Natural killer cell treated with Interleukin-12 subunit alpha and Interleukin-12 subunit beta and Interleukin-15 and Interleukin-18, amount 100 ng/mL, for 72 hours (primary cell): ENCODE measurements around the gene TMEM125. TPM values are rescaled to one million over a fixed set of nuclear protein-coding genes. Genes with fewer than 3 reads are reported as not detected.

Experiments
- ATAC-seq, 2 donors: fragments of 150-1000 bp; cut with Tn5 transposase in 1 of 2; sonication (Bioruptor Pico), chemical (Tn5 transposase) in 1 of 2; 2 replicates each; pipeline ENCODE4 v1.10.0; 2021
- DNase-seq: peaks from one replicate; pipeline ENCODE4 v3.0.0; 2022; ENCODE audit warnings: low spot score
- H3K27ac Mint-ChIP-seq, 2 donors: 1 replicate in 1 of 2; 2 replicates in 1 of 2; pipeline ENCODE4 v1.8.0; 2022; ENCODE audit warnings: mixed read lengths in 2 of 2, mild to moderate bottlenecking in 1 of 2, moderate library complexity in 1 of 2
- H3K27me3 Mint-ChIP-seq, 2 donors: 1 replicate in 1 of 2; 2 replicates in 1 of 2; pipeline ENCODE4 v1.8.0; 2022; ENCODE audit warnings: mixed read lengths in 2 of 2
- H3K36me3 Mint-ChIP-seq: one replicate; pipeline ENCODE4 v1.8.0; 2022; ENCODE audit warnings: mixed read lengths
- H3K4me1 Mint-ChIP-seq, 2 donors: 1 replicate in 1 of 2; 2 replicates in 1 of 2; pipeline ENCODE4 v1.8.0; 2022; ENCODE audit warnings: low read depth in 2 of 2, mixed read lengths in 2 of 2, mild to moderate bottlenecking in 1 of 2
- H3K4me3 Mint-ChIP-seq: one replicate; pipeline ENCODE4 v1.8.0; 2022; ENCODE audit warnings: mixed read lengths
- H3K9me3 Mint-ChIP-seq: 2 replicates; pipeline ENCODE4 v1.8.0; 2022; ENCODE audit warnings: mixed read lengths
- total RNA-seq, 2 donors: library from RNA; stranded (reverse); gene quantifications; one replicate each; pipeline ENCODE4 v1.2.3, GENCODE V29; 2022

Gene TMEM125
- total RNA-seq, 2 donors from 2014 or later = not detected

DNA sequence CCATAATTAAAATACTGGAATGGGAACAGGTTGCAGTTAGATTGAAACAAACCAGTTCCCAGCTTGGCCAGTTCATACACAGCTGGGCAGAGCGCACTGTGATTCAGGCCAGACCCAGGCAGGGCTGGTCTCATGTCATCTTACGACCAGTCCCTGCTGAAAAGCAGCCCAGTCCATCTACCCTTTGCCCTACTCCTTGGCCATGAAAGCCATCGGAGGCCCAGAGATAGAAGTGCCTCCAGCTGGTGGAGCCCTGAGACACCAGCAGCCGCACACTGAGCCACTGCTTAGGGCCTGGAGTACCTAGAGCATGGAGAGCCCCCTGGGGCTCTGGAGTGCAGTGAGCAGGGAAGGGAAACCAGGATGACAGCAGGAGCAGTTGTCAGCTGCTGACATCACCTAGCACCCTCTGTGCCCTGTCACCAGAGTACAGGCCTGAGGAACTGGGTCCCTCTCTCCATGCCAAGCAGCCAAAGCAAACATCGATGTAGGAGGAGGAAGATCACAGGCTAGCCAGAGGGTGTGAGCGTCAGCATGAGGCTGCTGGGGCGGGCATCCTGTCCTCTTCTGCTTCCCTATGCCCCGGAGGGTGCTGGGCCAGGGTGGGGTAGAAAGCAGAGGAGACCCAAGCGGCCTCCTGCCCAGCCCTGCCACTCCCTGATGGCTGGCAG lies 34.2 kb upstream of the TMEM125 start:
- no peaks in the 10 kb centered on the region for H3K36me3 Mint-ChIP-seq
- H3K9me3 Mint-ChIP-seq = no peaks in the 10 kb centered on the region
- DNase-seq (no peak), ATAC-seq (no peak)
- peaks cover 0 to 8% of the 10 kb centered on the region in 2 donors for H3K27me3 Mint-ChIP-seq
- no peak overlapping the region for H3K4me3 Mint-ChIP-seq
- H3K4me1 Mint-ChIP-seq = no peaks in the 10 kb centered on the region
- H3K27ac Mint-ChIP-seq = no peak overlapping the region

GRCh38 chr1:43237121-43237520 lies 32.7 kb upstream of the TMEM125 start:
- DNase-seq = no peak
- Mint-ChIP-seq H3K9me3 (no peaks in the 10 kb centered on the region), H3K27me3 (peaks cover 0 to 5% of the 10 kb centered on the region in 2 donors), H3K36me3 (no peaks in the 10 kb centered on the region), H3K27ac (no peak overlapping the region), H3K4me3 (no peak overlapping the region), H3K4me1 (no peaks in the 10 kb centered on the region)
- no peak for ATAC-seq

- no peak overlapping the region for H3K27ac Mint-ChIP-seq
Observed at GRCh38 chr1:43238085-43238484, 31.7 kb upstream of the TMEM125 start.

DNA sequence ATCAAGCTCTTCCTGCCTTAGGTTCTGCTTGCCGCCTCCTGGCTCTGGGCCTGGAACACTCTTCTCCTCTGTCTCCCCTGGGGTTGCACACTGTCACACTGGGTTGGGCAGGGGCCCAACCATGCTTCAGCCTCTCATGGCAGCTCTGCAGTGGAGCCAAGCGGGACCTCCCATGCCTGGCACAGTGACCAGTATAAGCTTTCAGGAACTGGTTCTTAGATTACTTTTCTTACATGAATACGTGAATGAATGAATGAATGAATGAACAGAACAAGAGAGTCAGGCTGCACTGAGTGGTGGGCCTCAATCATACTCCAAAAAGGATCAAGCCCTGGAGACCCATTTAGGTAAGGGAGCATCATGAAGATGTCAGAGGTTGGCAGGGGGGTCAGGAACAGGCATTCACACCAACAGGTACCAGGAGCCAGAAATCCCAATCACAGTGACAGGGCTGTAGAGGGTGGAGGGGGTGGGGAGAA lies 30.8 kb upstream of the TMEM125 start:
- no peak overlapping the region for H3K27ac Mint-ChIP-seq
- H3K9me3 Mint-ChIP-seq = no peaks in the 10 kb centered on the region
- no peak for DNase-seq
- no peak overlapping the region for H3K4me3 Mint-ChIP-seq
- no peaks in the 10 kb centered on the region for H3K36me3 Mint-ChIP-seq
- peaks cover 0 to 5% of the 10 kb centered on the region in 2 donors for H3K27me3 Mint-ChIP-seq
- no peak for ATAC-seq
- no peaks in the 10 kb centered on the region for H3K4me1 Mint-ChIP-seq

More at GRCh38 chr1:43238085-43238484, 31.7 kb upstream of the TMEM125 start:
- Mint-ChIP-seq H3K9me3 (no peaks in the 10 kb centered on the region), H3K27me3 (peaks cover 0 to 5% of the 10 kb centered on the region in 2 donors), H3K4me1 (no peaks in the 10 kb centered on the region), H3K4me3 (no peak overlapping the region), H3K36me3 (no peaks in the 10 kb centered on the region)
- DNase-seq (no peak), ATAC-seq (peak in 1 of 2 donors; percentile 44)

DNA sequence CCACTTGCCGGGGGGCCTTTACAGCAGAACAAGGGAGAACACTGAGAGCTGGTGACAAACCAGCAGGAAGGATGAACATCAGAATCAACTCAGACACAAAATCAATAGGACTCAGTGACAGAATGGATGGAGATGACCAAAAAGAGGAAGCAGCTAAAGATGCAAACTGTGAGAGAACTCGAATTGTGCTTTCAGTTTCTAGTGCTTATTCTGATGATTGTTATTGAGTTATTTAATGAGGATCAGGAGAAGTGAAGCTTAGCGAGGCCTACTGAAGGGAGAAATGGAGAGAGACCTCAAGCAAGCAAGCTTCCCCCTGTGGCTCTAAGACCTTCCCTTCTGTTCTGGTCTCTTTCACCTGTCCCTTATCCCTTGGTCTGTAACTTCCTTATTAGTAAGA lies 30.3 kb upstream of the TMEM125 start:
- Mint-ChIP-seq H3K9me3 (no peaks in the 10 kb centered on the region), H3K27me3 (peaks cover 2 to 5% of the 10 kb centered on the region in 2 donors), H3K4me3 (no peak overlapping the region), H3K4me1 (no peaks in the 10 kb centered on the region), H3K27ac (no peak overlapping the region), H3K36me3 (no peaks in the 10 kb centered on the region)
- ATAC-seq = no peak
- no peak for DNase-seq

GRCh38 chr1:43241413-43241836 lies 28.4 kb upstream of the TMEM125 start:
- no peak overlapping the region for H3K4me3 Mint-ChIP-seq
- no peak overlapping the region for H3K27ac Mint-ChIP-seq
- H3K36me3 Mint-ChIP-seq = no peaks in the 10 kb centered on the region
- H3K4me1 Mint-ChIP-seq = no peaks in the 10 kb centered on the region
- no peak for ATAC-seq
- no peak for DNase-seq
- peaks cover 4 to 5% of the 10 kb centered on the region in 2 donors for H3K27me3 Mint-ChIP-seq
- H3K9me3 Mint-ChIP-seq = no peaks in the 10 kb centered on the region

- H3K4me1 Mint-ChIP-seq = no peaks in the 10 kb centered on the region
- no peaks in the 10 kb centered on the region for H3K9me3 Mint-ChIP-seq
- no peak overlapping the region for H3K4me3 Mint-ChIP-seq
- no peak for ATAC-seq
- DNase-seq = no peak
- H3K27me3 Mint-ChIP-seq = peaks cover 4 to 5% of the 10 kb centered on the region in 2 donors
- H3K27ac Mint-ChIP-seq = no peak overlapping the region
- H3K36me3 Mint-ChIP-seq = no peaks in the 10 kb centered on the region
Observed at GRCh38 chr1:43243299-43243698, 26.5 kb upstream of the TMEM125 start.

DNA sequence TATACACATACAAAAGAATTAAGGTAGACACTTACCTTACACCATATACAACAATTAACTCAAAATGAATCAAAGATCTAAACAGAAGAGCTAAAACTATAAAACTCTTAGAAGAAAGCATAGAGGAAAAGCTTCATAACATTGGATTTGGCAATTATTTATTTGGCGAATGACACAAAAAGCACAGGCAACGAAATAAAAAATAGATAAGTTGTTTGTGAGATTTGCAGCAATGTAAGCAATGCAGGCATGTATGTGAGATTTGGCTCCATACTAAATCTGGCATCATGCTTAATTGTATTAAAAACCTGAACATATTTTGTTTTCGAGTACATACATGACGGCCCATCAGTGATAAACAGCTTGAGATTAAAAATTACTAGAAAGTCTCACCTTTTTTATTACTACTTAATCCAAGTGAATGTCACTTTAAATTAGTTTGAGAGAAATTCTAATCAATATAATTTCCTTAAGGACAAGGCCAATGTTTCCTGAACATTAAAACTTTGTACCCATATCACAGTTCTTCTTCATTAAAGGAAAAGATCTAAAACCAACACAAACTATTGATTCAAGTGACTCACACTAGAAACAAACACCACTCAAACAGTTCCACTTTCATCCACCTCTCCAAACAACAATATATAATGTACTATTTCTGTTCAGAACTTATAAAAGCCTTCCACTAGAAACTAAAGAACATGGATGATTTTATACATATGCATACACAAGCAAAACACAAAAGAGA lies 23.1 kb upstream of the TMEM125 start:
- H3K27me3 Mint-ChIP-seq = peaks cover 5 to 17% of the 10 kb centered on the region in 2 donors
- no peaks in the 10 kb centered on the region for H3K36me3 Mint-ChIP-seq
- H3K27ac Mint-ChIP-seq = no peak overlapping the region
- ATAC-seq (no peak), DNase-seq (no peak)
- no peak overlapping the region for H3K4me3 Mint-ChIP-seq
- no peaks in the 10 kb centered on the region for H3K9me3 Mint-ChIP-seq
- H3K4me1 Mint-ChIP-seq = no peaks in the 10 kb centered on the region

DNA sequence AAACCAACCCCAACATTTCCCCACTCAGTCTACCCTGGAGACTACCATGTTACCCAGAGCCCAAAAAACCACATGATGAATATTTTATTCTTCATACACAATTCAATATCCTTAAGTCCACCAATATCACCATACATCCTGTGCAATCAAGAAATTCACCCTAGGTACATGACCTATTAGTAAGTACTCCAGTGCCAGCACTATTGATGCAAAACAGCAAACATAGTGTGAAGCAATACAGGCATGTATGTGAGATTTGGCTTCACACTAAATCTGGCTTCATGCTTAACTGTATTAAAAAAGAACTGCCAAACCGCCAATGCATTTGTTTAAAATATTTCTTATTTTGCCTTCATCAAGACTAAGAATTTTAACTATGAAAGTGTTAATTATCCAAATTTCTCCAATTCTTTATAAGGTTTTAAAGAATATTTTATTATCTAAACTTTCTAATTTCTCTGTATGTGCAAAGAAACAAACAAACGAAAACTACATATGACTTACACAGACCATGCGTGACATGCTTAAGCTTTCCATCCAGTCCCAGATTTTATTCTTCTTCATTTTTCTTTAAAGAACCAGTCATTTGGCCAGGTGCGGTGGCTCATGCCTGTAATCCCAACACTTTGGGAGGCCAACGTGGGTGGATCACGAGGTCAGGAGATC lies 22.4 kb upstream of the TMEM125 start:
- no peak overlapping the region for H3K4me3 Mint-ChIP-seq
- H3K36me3 Mint-ChIP-seq = no peaks in the 10 kb centered on the region
- no peaks in the 10 kb centered on the region for H3K9me3 Mint-ChIP-seq
- H3K4me1 Mint-ChIP-seq = no peaks in the 10 kb centered on the region
- H3K27me3 Mint-ChIP-seq = peaks cover 7 to 21% of the 10 kb centered on the region in 2 donors
- no peak for ATAC-seq
- DNase-seq = no peak
- H3K27ac Mint-ChIP-seq = no peak overlapping the region

DNA sequence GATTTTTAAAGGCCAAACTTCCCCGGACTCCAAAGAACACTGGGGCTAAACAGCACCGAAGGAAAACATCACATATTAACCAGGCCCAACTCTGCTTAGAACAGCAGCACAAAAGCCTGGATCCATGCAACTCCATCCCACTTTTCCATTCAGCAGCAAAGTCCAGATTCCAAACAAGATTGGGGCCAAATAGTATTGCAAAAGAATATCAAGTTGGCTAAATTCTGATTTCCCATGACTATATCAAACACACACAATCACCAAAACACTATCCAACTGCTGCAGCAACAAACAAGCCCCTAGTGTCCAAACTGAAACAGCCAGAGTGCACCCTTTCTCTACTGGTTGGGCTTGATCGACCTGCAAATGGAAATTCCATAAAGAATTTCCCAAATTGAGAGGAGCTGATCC lies 19.4 kb upstream of the TMEM125 start:
- Mint-ChIP-seq H3K27ac (no peak overlapping the region), H3K4me3 (no peak overlapping the region), H3K4me1 (no peaks in the 10 kb centered on the region), H3K36me3 (no peaks in the 10 kb centered on the region), H3K27me3 (peaks cover 12 to 31% of the 10 kb centered on the region in 2 donors), H3K9me3 (no peaks in the 10 kb centered on the region)
- DNase-seq = no peak
- ATAC-seq = no peak

DNA sequence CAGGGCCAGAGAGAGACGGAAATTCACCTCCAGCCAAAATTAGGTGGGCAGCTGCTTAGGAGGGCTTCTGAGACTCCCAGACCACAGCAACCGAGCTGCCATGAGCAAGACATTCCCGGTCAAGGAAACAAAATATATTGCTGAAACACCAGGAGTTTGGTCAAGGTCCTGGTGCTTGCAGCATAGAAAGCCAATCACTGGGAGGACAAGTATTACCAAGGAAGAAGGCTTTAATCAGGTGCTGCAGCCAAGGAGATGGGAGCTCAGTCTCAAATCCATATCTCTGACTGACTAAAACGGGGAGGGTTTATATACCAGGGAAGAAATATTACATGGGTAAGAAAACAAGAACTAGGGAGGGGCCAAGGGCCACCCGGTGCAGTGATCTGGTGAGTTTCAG lies 18.8 kb upstream of the TMEM125 start:
- H3K27ac Mint-ChIP-seq = no peak overlapping the region
- no peaks in the 10 kb centered on the region for H3K36me3 Mint-ChIP-seq
- DNase-seq (no peak), ATAC-seq (no peak)
- H3K4me3 Mint-ChIP-seq = no peak overlapping the region
- peaks cover 11 to 31% of the 10 kb centered on the region in 2 donors for H3K27me3 Mint-ChIP-seq
- no peaks in the 10 kb centered on the region for H3K9me3 Mint-ChIP-seq
- no peaks in the 10 kb centered on the region for H3K4me1 Mint-ChIP-seq

DNA sequence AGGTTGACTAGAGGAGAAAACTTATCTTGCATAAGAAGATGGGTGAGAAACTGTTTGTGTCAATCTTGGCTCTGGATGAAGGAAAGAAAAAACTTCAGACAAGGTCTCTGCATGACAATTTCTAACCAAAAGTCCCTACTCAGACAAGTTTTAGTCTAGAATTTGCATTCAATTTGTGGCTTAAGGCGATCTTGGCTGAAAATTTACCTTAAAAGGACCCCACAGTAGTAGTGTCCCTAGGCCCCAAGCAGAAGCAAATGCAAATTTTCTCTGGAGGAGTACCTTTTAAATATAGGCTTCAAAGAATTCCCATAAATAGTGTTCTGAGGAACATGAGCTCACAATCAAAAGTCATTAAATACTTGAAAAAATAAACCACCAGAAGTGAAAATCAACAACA lies 17.6 kb upstream of the TMEM125 start:
- no peak for ATAC-seq
- no peaks in the 10 kb centered on the region for H3K4me1 Mint-ChIP-seq
- H3K36me3 Mint-ChIP-seq = no peaks in the 10 kb centered on the region
- H3K9me3 Mint-ChIP-seq = no peaks in the 10 kb centered on the region
- H3K27ac Mint-ChIP-seq = no peak overlapping the region
- DNase-seq = no peak
- H3K27me3 Mint-ChIP-seq = peaks cover 11 to 31% of the 10 kb centered on the region in 2 donors
- H3K4me3 Mint-ChIP-seq = no peak overlapping the region

- H3K27me3 Mint-ChIP-seq = peaks cover 11 to 31% of the 10 kb centered on the region in 2 donors
- no peaks in the 10 kb centered on the region for H3K9me3 Mint-ChIP-seq
- no peaks in the 10 kb centered on the region for H3K4me1 Mint-ChIP-seq
- DNase-seq (no peak), ATAC-seq (peak in 1 of 2 donors; percentile 43)
- H3K4me3 Mint-ChIP-seq = no peak overlapping the region
- H3K36me3 Mint-ChIP-seq = no peaks in the 10 kb centered on the region
- no peak overlapping the region for H3K27ac Mint-ChIP-seq
Observed at GRCh38 chr1:43253173-43253572, 16.6 kb upstream of the TMEM125 start.

- no peak overlapping the region for H3K27ac Mint-ChIP-seq
- DNase-seq (no peak), ATAC-seq (peak in 1 of 2 donors; percentile 40)
- H3K9me3 Mint-ChIP-seq = no peaks in the 10 kb centered on the region
- peaks cover 11 to 31% of the 10 kb centered on the region in 2 donors for H3K27me3 Mint-ChIP-seq
- H3K4me1 Mint-ChIP-seq = no peaks in the 10 kb centered on the region
- no peaks in the 10 kb centered on the region for H3K36me3 Mint-ChIP-seq
- no peak overlapping the region for H3K4me3 Mint-ChIP-seq
Observed at GRCh38 chr1:43253876-43254275, 15.9 kb upstream of the TMEM125 start.
